Esophagus squamous epithelium (tissue), 4 donors: Measurements from ENCODE around the gene SEC61G.

ENCODE experiments used
- CTCF ChIP-seq, 6 experiments: fragments of 450-650 bp in 4 of 6; fragments of 200-600 bp in 2 of 6; sonication (generic) in 2 of 6; IDR thresholded peaks; one replicate each; pipeline ENCODE4 v1.5.1; 2016 to 2019; ENCODE audit warnings: antibody characterized with exemption in 6 of 6, mild to moderate bottlenecking in 4 of 6, moderate library complexity in 4 of 6
- POLR2A ChIP-seq, 4 donors: fragments of 450-650 bp; IDR thresholded peaks; one replicate each; pipeline ENCODE4 v1.6.1; 2017; ENCODE audit warnings: antibody characterized with exemption in 4 of 4, mild to moderate bottlenecking in 4 of 4, moderate library complexity in 3 of 4

GRCh38 chr7:54782314-54782713 is 23.3 kb upstream of the SEC61G start:
- TF ChIP-seq CTCF (IDR thresholded peaks at IDR 0.05) (no peak), POLR2A (IDR thresholded peaks at IDR 0.05) (no peak)
